ENCODE results near the gene ERCC6L2. TPM values are rescaled to one million over a fixed set of nuclear protein-coding genes. Genes with fewer than 3 reads are reported as not detected.

Gene ERCC6L2
- total and polyA plus RNA-seq, 2 of the 8 experiments (the other 6 are each of a cell fraction or from before 2014, with no cell fraction given), result 9.8 to 50.0 TPM

- Histone ChIP-seq H3K4me2 (ENCODE audit: insufficient read depth in 1 of 2, low read depth in 2 of 2, low read length in 2 of 2) (no peak overlapping the region), H4K20me1 (replicated peaks in 1 of 2; ENCODE audit: control insufficient read depth in 1 of 2, insufficient read depth in 2 of 2, low read length in 2 of 2) (no peaks in the 10 kb centered on the region), H3K23me2 (ENCODE audit: low read depth, low read length) (no peaks in the 10 kb centered on the region), H4K91ac (replicated peaks; ENCODE audit: insufficient read length, low read length) (no peak overlapping the region), H3K4me1 (replicated peaks in 1 of 4; ENCODE audit: control insufficient read depth in 3 of 4, insufficient read depth in 4 of 4, low read length in 3 of 4) (no peaks in the 10 kb centered on the region), H3K27me3 (replicated peaks in 1 of 4; ENCODE audit: control insufficient read depth in 3 of 4, extremely low read depth in 1 of 4, insufficient read depth in 3 of 4, low read length in 3 of 4) (no peaks in the 10 kb centered on the region), H2BK12ac (ENCODE audit: low read depth, low read length) (no peak overlapping the region), H2BK15ac (ENCODE audit: low read length) (no peak overlapping the region), H4K5ac (ENCODE audit: insufficient read length, low read depth, low read length) (no peak overlapping the region), H3K79me2 (ENCODE audit: control insufficient read depth in 1 of 2, insufficient read depth in 2 of 2, low read length in 2 of 2) (no peaks in the 10 kb centered on the region), H2AFZ (ENCODE audit: low read length) (no peak overlapping the region), H3K9ac (replicated peaks in 1 of 4; ENCODE audit: extremely low read depth in 1 of 4, low read depth in 3 of 4, low read length in 3 of 4) (no peak overlapping the region), H3K9me3 (ENCODE audit: insufficient read depth in 2 of 2, low read depth in 1 of 2, low read length in 1 of 2) (no peaks in the 10 kb centered on the region), H3K18ac (ENCODE audit: extremely low read depth, low read length) (no peak overlapping the region), H3K4me3 (ENCODE audit: extremely low read depth in 1 of 4, insufficient read depth in 2 of 4, low read depth in 3 of 4, low read length in 4 of 4) (no peak overlapping the region), H2BK20ac (ENCODE audit: low read length) (no peak overlapping the region), H3K79me1 (ENCODE audit: low read depth, low read length) (0 out of 2 replicates have a peak, but pooled peaks cover 3% of the 10 kb centered on the region), H4K8ac (ENCODE audit: extremely low read depth, insufficient read depth, low read length) (no peak overlapping the region), H2BK5ac (ENCODE audit: low read depth, low read length) (no peak overlapping the region), H3K27ac (ENCODE audit: low read depth, low read length) (no peak overlapping the region), H2BK120ac (replicated peaks; ENCODE audit: low read depth, low read length) (no peak overlapping the region), H3K23ac (ENCODE audit: insufficient read length) (no peak overlapping the region), H3K56ac (replicated peaks; ENCODE audit: insufficient read length, low read depth, low read length) (no peak overlapping the region), H2AK5ac (ENCODE audit: low read depth, low read length) (no peak overlapping the region), H3K14ac (ENCODE audit: insufficient read length) (no peak overlapping the region), H3K4ac (replicated peaks; ENCODE audit: insufficient read length, low read depth, low read length) (no peak overlapping the region), H3K36me3 (ENCODE audit: control insufficient read depth in 2 of 4, insufficient read depth in 4 of 4, low read length in 3 of 4) (no peaks in the 10 kb centered on the region)
- TF ChIP-seq ATF3 (IDR thresholded peaks at IDR 0.05; ENCODE audit: insufficient read depth, low read depth, low read length) (no peak), CREB1 (IDR thresholded peaks at IDR 0.05) (no peak), KDM1A (IDR thresholded peaks at IDR 0.05; ENCODE audit: borderline replicate concordance, low read length) (no peak), TBP (IDR thresholded peaks at IDR 0.05; ENCODE audit: low read depth, low read length) (no peak), RBBP5 (IDR thresholded peaks at IDR 0.05; ENCODE audit: borderline replicate concordance, low read depth, low read length) (no peak), NANOG (IDR thresholded peaks at IDR 0.05; ENCODE audit: insufficient read depth, low read depth, low read length, poor library complexity, severe bottlenecking) (no peak), JUND (IDR thresholded peaks at IDR 0.05; ENCODE audit: low read length) (no peak), ATF2 (IDR thresholded peaks at IDR 0.05; ENCODE audit: low read length) (no peak), SIRT6 (IDR thresholded peaks at IDR 0.05; ENCODE audit: low read length) (no peak), SIN3A (conservative IDR thresholded peaks at IDR 0.05 in 1 of 2, IDR thresholded peaks at IDR 0.05 in 1 of 2; ENCODE audit: low read depth in 1 of 2, low read length in 2 of 2) (no peak), NRF1 (IDR thresholded peaks at IDR 0.05; ENCODE audit: low read depth, low read length) (no peak)
- DNase-seq (ENCODE audit: low read depth in 1 of 2, low spot score in 2 of 2), result no peak
- ChIA-PET CTCF (ENCODE audit: partially characterized antibody) (interaction anchor here (1.0 kb wide), 1 partner anchor 94 kb away, joined by 3 read pairs; no protein-coding TSS in a partner anchor), POLR2A (ENCODE audit: partially characterized antibody) (no interaction called here)
- WGBS, 2 experiments (ENCODE audit: extremely low coverage in 1 of 2, insufficient coverage in 1 of 2, insufficient read length in 1 of 2, insufficient replicate concordance in 2 of 2, low coverage in 1 of 2, low lambda C conversion rate in 2 of 2, missing lambda C conversion rate in 1 of 2), result 91% methylated on average over 3 of the region's 3 CpGs; no CpG with 5 or more reads in 1 of the 2 experiments
- FAIRE-seq, result no peak
Observed at GRCh38 chr9:95830768-95831167, 44.7 kb upstream of the ERCC6L2 start.
